K562 (cell line): ENCODE results near the gene ATXN1. TPM values are rescaled to one million over a fixed set of nuclear protein-coding genes. Genes with fewer than 3 reads are reported as not detected.

ENCODE experiments used
- CCNT2 ChIP-seq: IDR thresholded peaks from 2 replicates; pipeline ENCODE4 v1.6.1; 2011; ENCODE audit warnings: borderline replicate concordance, low read depth, mild to moderate bottlenecking, moderate library complexity, mixed read lengths, low read length; ENCODE audit not compliant: insufficient read length; ENCODE audit errors: extremely low read depth
- CEBPB ChIP-seq: fragments of 450-650 bp; IDR thresholded peaks from 2 replicates; pipeline ENCODE4 v1.6.1; 2016; ENCODE audit warnings: missing genetic modification characterization, missing compliant biosample characterization
- ERF ChIP-seq: fragments of 450-650 bp; formaldehyde crosslinking; IDR thresholded peaks from 2 replicates; pipeline ENCODE4 v1.4.0; 2020; ENCODE audit warnings: mild to moderate bottlenecking, mixed read lengths
- FOXJ3 ChIP-seq: sonication (generic); formaldehyde crosslinking; IDR thresholded peaks from 2 replicates; pipeline ENCODE4 v1.4.0; 2020; ENCODE audit warnings: mild to moderate bottlenecking, missing genetic modification reagents
- HMGN3 ChIP-seq: IDR thresholded peaks from 2 replicates; pipeline ENCODE4 v1.6.1; 2011; ENCODE audit warnings: borderline replicate concordance, low read depth, mild to moderate bottlenecking, mixed read lengths, low read length; ENCODE audit not compliant: insufficient read length; ENCODE audit errors: extremely low read depth
- JUN ChIP-seq, 2 experiments: sonication (generic) in 1 of 2; formaldehyde crosslinking in 1 of 2; IDR thresholded peaks; 2 replicates each; pipeline versions ENCODE4 v1.6.1 to v1.8.0; 2012 to 2022; ENCODE audit warnings: borderline replicate concordance in 2 of 2, mild to moderate bottlenecking in 2 of 2, improper control_type of control experiment in 1 of 2, low read depth in 1 of 2, low read length in 1 of 2, missing genetic modification reagents in 1 of 2
- MAZ ChIP-seq, 2 experiments: fragments of 450-650 bp in 1 of 2; sonication (generic) in 1 of 2; formaldehyde crosslinking; IDR thresholded peaks in 1 of 2; conservative IDR thresholded peaks in 1 of 2; 2 replicates each; pipeline versions ENCODE4 v1.4.0 to v1.5.0; 2020; ENCODE audit warnings: mild to moderate bottlenecking in 1 of 2, missing genetic modification reagents in 1 of 2
- NFE2 ChIP-seq: IDR thresholded peaks from 2 replicates; pipeline ENCODE4 v1.6.1; 2014; ENCODE audit warnings: antibody characterized with exemption, low read depth
- NR1H2 ChIP-seq: sonication (generic); formaldehyde crosslinking; IDR thresholded peaks from 2 replicates; pipeline ENCODE4 v1.4.0; 2020; ENCODE audit warnings: mild to moderate bottlenecking, missing genetic modification reagents
- NR3C1 ChIP-seq: sonication (generic); formaldehyde crosslinking; IDR thresholded peaks from 2 replicates; pipeline ENCODE4 v1.8.1; 2022; ENCODE audit warnings: missing genetic modification reagents
- POLR2AphosphoS5 ChIP-seq: IDR thresholded peaks from 2 replicates; pipeline ENCODE4 v1.6.1; 2011; ENCODE audit warnings: mild to moderate bottlenecking, low read depth, low read length, moderate library complexity; ENCODE audit not compliant: control insufficient read depth, insufficient read depth
- RAD21 ChIP-seq, 2 experiments: fragments of 250-450 bp in 1 of 2; fragments of 450-650 bp in 1 of 2; sonication (Bioruptor Pico) in 1 of 2; formaldehyde crosslinking in 1 of 2; IDR thresholded peaks in 1 of 2; conservative IDR thresholded peaks in 1 of 2; 2 replicates each; pipeline versions ENCODE4 v1.4.0 to v1.8.0; 2020 to 2022; ENCODE audit warnings: mild to moderate bottlenecking in 2 of 2, moderate library complexity in 1 of 2
- RBFOX2 ChIP-seq: fragments of 200-400 bp; formaldehyde crosslinking; IDR thresholded peaks from 2 replicates; pipeline ENCODE4 v1.6.1; 2017; ENCODE audit warnings: low read depth, mild to moderate bottlenecking, low read length, moderate library complexity
- RBM15 ChIP-seq: fragments of 200-400 bp; formaldehyde crosslinking; IDR thresholded peaks from 2 replicates; pipeline ENCODE4 v1.6.1; 2018; ENCODE audit warnings: mild to moderate bottlenecking, low read length, moderate library complexity; ENCODE audit not compliant: insufficient read depth
- RBM17 ChIP-seq: fragments of 200-400 bp; formaldehyde crosslinking; IDR thresholded peaks from 2 replicates; pipeline ENCODE4 v1.6.1; 2017; ENCODE audit warnings: low read depth, mild to moderate bottlenecking, low read length, borderline replicate concordance
- RNF2 ChIP-seq: sonication (generic); IDR thresholded peaks from 2 replicates; pipeline ENCODE4 v1.6.1; 2016
- TBP ChIP-seq: optimal IDR thresholded peaks from 2 replicates; pipeline ENCODE3; 2011; ENCODE audit warnings: low read depth, low read length, improper control_type of control experiment
- ZFX ChIP-seq: sonication (generic); formaldehyde crosslinking; IDR thresholded peaks from 2 replicates; pipeline ENCODE4 v1.8.0; 2022; ENCODE audit warnings: mild to moderate bottlenecking, missing genetic modification reagents, moderate library complexity
- ZNF212 ChIP-seq: fragments of 450-650 bp; formaldehyde crosslinking; IDR thresholded peaks from 2 replicates; pipeline ENCODE4 v1.4.0; 2020; ENCODE audit warnings: mild to moderate bottlenecking
- ZNF780A ChIP-seq: fragments of 250-450 bp; sonication (Bioruptor Pico); IDR thresholded peaks from 2 replicates; pipeline ENCODE4 v1.5.0; 2021; ENCODE audit warnings: mild to moderate bottlenecking
- polyA plus RNA-seq, 8 experiments: library from polyadenylated mRNA; depleted of rRNA in 4 of 8; stranded (reverse) in 5 of 8; unstranded in 3 of 8; fragments of >200 nt; fragmentation: Nextera tagmentation in 2 of 8; fragmentation: Illumina TruSeq in 1 of 8; extraction: Ambion mirVana in 2 of 8; extraction: Trizol in 1 of 8; gene quantifications; 2 replicates each; pipeline versions ENCODE4 v1.2.1 to v1.2.3, GENCODE V29; 2011 to 2014; ENCODE audit warnings: inconsistent platforms in 1 of 8, missing spikeins in 1 of 8
- total RNA-seq, 7 experiments: library from RNA; depleted of rRNA in 6 of 7; stranded (reverse); fragments of >200 nt in 6 of 7; fragmentation: Illumina TruSeq in 2 of 7; extraction: Trizol in 2 of 7; gene quantifications; 2 replicates each; pipeline versions ENCODE4 v1.2.1 to v1.2.3, GENCODE V29; 2011 to 2021; ENCODE audit warnings: low replicate concordance in 1 of 7
- TF ChIP-seq, protein P1 (sequence below), 3 experiments: fragments of 200-800 bp in 1 of 3; fragments of 250-450 bp in 1 of 3; fragments of 450-650 bp in 1 of 3; sonication (Bioruptor Pico) in 1 of 3; sonication (Bioruptor generic) in 1 of 3; formaldehyde crosslinking in 1 of 3; IDR thresholded peaks; 2 replicates each; pipeline versions ENCODE4 v1.6.1 to v1.8.0; 2016 to 2022; ENCODE audit warnings: mild to moderate bottlenecking in 2 of 3, missing genetic modification characterization in 2 of 3, missing compliant biosample characterization in 1 of 3, moderate library complexity in 1 of 3
- TF ChIP-seq, protein P2 (sequence below): sonication (generic); formaldehyde crosslinking; IDR thresholded peaks from 2 replicates; pipeline ENCODE4 v1.8.1; 2022; ENCODE audit warnings: missing genetic modification reagents

The ATXN1 gene
- total and polyA plus RNA-seq, 9 of the 15 experiments (the other 6 are each of a cell fraction or from before 2014, with no cell fraction given): under 0.01 to 1.2 (median 0.58) TPM

DNA sequence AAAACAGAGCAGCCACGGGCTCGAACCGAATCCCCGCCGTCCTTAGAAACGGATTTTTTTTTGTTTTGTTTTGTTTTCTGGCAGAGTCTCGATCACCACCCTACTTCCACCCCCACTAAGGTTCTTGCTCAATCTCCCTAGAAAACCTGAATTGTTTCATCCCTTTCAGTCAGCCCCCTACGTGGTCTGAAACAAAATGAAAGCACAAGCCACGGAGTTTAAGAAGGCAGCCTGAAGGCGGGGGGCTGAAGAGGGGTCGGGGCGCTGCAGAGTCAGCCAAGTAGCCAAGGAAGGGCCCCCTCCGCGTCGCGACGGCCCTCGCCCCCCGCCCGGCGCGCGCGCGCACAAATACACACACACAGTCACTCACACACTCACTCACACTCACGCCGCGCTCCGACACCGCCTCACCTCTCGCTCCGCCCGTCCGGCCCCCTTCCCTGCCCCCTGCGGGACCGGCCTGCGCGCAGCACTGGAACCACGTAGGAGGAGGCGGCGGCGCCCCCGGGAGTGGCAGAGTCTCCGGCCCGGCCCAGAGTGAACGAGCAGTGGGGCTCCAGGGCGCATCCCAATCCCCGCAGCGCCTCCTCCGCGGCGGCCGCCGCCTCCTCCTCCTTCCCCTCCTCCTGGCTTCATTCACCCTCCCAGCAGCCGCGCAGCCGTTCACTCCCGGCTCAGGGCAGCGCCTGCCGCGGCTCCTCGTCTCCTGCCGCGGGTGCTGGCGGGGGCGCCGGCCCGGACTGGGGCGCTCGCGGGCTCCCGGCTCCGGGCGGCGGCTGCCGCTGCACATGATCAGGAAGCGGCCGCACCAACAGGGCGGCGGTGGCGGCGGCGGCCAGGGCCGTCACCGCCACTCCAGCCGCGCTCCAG is 1.4 kb downstream of the ATXN1 start (continued):
- TF ChIP-seq, protein P1, sequence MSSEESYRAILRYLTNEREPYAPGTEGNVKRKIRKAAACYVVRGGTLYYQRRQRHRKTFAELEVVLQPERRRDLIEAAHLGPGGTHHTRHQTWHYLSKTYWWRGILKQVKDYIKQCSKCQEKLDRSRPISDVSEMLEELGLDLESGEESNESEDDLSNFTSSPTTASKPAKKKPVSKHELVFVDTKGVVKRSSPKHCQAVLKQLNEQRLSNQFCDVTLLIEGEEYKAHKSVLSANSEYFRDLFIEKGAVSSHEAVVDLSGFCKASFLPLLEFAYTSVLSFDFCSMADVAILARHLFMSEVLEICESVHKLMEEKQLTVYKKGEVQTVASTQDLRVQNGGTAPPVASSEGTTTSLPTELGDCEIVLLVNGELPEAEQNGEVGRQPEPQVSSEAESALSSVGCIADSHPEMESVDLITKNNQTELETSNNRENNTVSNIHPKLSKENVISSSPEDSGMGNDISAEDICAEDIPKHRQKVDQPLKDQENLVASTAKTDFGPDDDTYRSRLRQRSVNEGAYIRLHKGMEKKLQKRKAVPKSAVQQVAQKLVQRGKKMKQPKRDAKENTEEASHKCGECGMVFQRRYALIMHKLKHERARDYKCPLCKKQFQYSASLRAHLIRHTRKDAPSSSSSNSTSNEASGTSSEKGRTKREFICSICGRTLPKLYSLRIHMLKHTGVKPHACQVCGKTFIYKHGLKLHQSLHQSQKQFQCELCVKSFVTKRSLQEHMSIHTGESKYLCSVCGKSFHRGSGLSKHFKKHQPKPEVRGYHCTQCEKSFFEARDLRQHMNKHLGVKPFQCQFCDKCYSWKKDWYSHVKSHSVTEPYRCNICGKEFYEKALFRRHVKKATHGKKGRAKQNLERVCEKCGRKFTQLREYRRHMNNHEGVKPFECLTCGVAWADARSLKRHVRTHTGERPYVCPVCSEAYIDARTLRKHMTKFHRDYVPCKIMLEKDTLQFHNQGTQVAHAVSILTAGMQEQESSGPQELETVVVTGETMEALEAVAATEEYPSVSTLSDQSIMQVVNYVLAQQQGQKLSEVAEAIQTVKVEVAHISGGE (CRISPR knock-in tag; IDR thresholded peaks at IDR 0.05): no peak
- TF ChIP-seq RBM17 (no peak), MAZ (CRISPR knock-in tag; conservative IDR thresholded peaks at IDR 0.05 in 1 of 2, IDR thresholded peaks at IDR 0.05 in 1 of 2) (peak; percentile 60 to 88), POLR2AphosphoS5 (no peak; the same call in 1 of the 2 replicates), ERF (CRISPR knock-in tag) (peak; percentile 58; the same call in 1 of the 2 replicates), NFE2 (no peak), NR1H2 (CRISPR knock-in tag) (no peak), CEBPB (tag) (peak; percentile 85), TBP (no peak), RBFOX2 (peak; percentile 70), CCNT2 (peak; percentile 68), HMGN3 (peak; percentile 80), ZNF780A (CRISPR knock-in tag) (no peak), FOXJ3 (CRISPR knock-in tag) (no peak), ZNF212 (CRISPR knock-in tag) (0 out of 2 replicates have a peak, but pooled peaks have one; percentile 31), NR3C1 (CRISPR knock-in tag) (no peak), RBM15 (0 out of 2 replicates have a peak, but pooled peaks have one; percentile 49), JUN (IDR thresholded peaks at IDR 0.05; ENCODE audit: borderline replicate concordance, low read depth, low read length) (no peak), JUN (CRISPR knock-in tag; IDR thresholded peaks at IDR 0.05; ENCODE audit: borderline replicate concordance) (0 out of 2 replicates have a peak, but pooled peaks have one; percentile 40), RNF2 (peak; percentile 49; the same call in 1 of the 2 replicates), RAD21 (CRISPR knock-in tag; conservative IDR thresholded peaks at IDR 0.05 in 1 of 2, IDR thresholded peaks at IDR 0.05 in 1 of 2) (peak in 1 of 2 experiments; percentile 12; a peak in 2 of 4 replicates), ZFX (CRISPR knock-in tag) (peak; percentile 72)
- TF ChIP-seq, protein P2, sequence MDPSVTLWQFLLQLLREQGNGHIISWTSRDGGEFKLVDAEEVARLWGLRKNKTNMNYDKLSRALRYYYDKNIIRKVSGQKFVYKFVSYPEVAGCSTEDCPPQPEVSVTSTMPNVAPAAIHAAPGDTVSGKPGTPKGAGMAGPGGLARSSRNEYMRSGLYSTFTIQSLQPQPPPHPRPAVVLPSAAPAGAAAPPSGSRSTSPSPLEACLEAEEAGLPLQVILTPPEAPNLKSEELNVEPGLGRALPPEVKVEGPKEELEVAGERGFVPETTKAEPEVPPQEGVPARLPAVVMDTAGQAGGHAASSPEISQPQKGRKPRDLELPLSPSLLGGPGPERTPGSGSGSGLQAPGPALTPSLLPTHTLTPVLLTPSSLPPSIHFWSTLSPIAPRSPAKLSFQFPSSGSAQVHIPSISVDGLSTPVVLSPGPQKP (CRISPR knock-in tag): no peak
